ENCODE measurements around the gene FLII. TPM values are rescaled to one million over a fixed set of nuclear protein-coding genes. Genes with fewer than 3 reads are reported as not detected.

The FLII gene
- total RNA-seq, 5 donors from 2014 or later (not counting 1 experiment from before 2014, with no cell fraction given), result 257 to 389 (median 319) TPM

DNA sequence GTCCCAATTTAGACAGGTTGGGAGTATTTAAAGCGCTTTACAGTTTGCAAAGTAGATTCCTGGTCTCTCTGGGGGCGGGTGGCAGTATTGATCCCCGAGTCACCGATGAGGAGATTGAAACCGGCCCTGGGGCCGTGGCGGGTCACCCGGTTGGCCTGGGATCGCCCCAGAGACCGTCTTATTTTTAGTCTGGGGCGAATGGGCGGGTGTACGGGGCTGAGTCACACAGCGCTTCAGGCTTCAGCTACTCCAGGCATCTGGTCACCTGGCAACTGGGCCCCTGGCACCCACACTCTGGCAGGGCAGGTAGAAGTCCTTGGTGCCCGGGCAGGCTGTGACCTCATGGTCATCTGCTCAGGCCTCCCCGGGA is 2.6 kb upstream of the FLII start:
- peaks cover 15 to 18% of the 10 kb centered on the region in 2 donors for H3K36me3 ChIP-seq (ENCODE audit: control insufficient read depth in 2 of 2, extremely low read depth in 1 of 2, insufficient read depth in 1 of 2, low read length in 1 of 2)
- Mint-ChIP-seq H3K9me3 (no peaks in the 10 kb centered on the region), H3K27ac (peak overlapping the region; percentile 74 to 79), H3K27me3 (no peaks in the 10 kb centered on the region), H3K36me3 (peaks cover 8% of the 10 kb centered on the region), H3K4me3 (peak overlapping the region; percentile 74 to 98 (median 79)), H3K4me1 (peaks cover 31 to 47% (median 42%) of the 10 kb centered on the region in 3 donors)
- DNase-seq, result peak in 5 of 35 experiments; percentile 13 to 32 (median 25)
- peak overlapping the region; percentile 89 for H3K27ac ChIP-seq (ENCODE audit: low read length)
- POLR2A ChIA-PET, result no interaction called here
- peaks cover 17 to 57% of the 10 kb centered on the region in 2 experiments for H3K4me1 ChIP-seq (ENCODE audit: control insufficient read depth in 1 of 2, extremely low read depth in 1 of 2, insufficient read depth in 2 of 2, low read length in 2 of 2)
- H3K9me3 ChIP-seq, result no peaks in the 10 kb centered on the region
- CTCF ChIA-PET, result no interaction called here
- 9% methylated on average over 16 of the region's 16 CpGs for WGBS (ENCODE audit: insufficient coverage)
- H3K4me3 ChIP-seq (ENCODE audit: control insufficient read depth in 1 of 2, extremely low read depth in 1 of 2, low read length in 1 of 2), result peak overlapping the region; percentile 78 to 80
- H3K27me3 ChIP-seq (replicated peaks in 1 of 2; ENCODE audit: control insufficient read depth in 2 of 2, extremely low read depth in 1 of 2, insufficient read depth in 2 of 2, low read length in 1 of 2), result no peaks in the 10 kb centered on the region
- ATAC-seq (replicated peaks in 1 of 4), result no peak

- Histone ChIP-seq H3K27me3 (replicated peaks in 1 of 2; ENCODE audit: control insufficient read depth in 2 of 2, extremely low read depth in 1 of 2, insufficient read depth in 2 of 2, low read length in 1 of 2) (no peaks in the 10 kb centered on the region), H3K4me3 (ENCODE audit: control insufficient read depth in 1 of 2, extremely low read depth in 1 of 2, low read length in 1 of 2) (peak within 1 kb of the TSS; percentile 78 to 80), H3K9me3 (no peaks in the 10 kb centered on the region), H3K36me3 (ENCODE audit: control insufficient read depth in 2 of 2, extremely low read depth in 1 of 2, insufficient read depth in 1 of 2, low read length in 1 of 2) (peaks cover 20 to 24% of the 10 kb centered on the region in 2 donors), H3K27ac (ENCODE audit: low read length) (peak within 1 kb of the TSS; percentile 89), H3K4me1 (ENCODE audit: control insufficient read depth in 1 of 2, extremely low read depth in 1 of 2, insufficient read depth in 2 of 2, low read length in 2 of 2) (peaks cover 17 to 63% of the 10 kb centered on the region in 2 experiments)
- peak; percentile 89 to 91 (median 90) for ATAC-seq (replicated peaks in 1 of 4)
- DNase-seq, result peak; percentile 81 to 98 (median 92)
- Mint-ChIP-seq H3K36me3 (peaks cover 8% of the 10 kb centered on the region), H3K27ac (peak within 1 kb of the TSS; percentile 77 to 79), H3K27me3 (no peaks in the 10 kb centered on the region), H3K4me3 (peak within 1 kb of the TSS; percentile 74 to 98 (median 79)), H3K9me3 (no peaks in the 10 kb centered on the region), H3K4me1 (peaks cover 31 to 52% (median 47%) of the 10 kb centered on the region in 3 donors)
- ChIA-PET POLR2A (no interaction called here), CTCF (interaction anchor here in 1 of 2 donors (0.6 kb wide), 1 partner anchor 289 kb away, joined by 4 read pairs; no protein-coding TSS in a partner anchor)
- WGBS (ENCODE audit: insufficient coverage), result under 1% methylated on average over 69 of the region's 72 CpGs
These were observed 2.0 kb upstream of the FLII start, which contains the start of gene MIEF2 for GRCh38 chr17:18260332-18261145. MIEF2 (plus strand) TSS chr17:18260662; CDS start chr17:18262721, 2,059 bp downstream.

- H3K4me3 ChIP-seq (ENCODE audit: control insufficient read depth in 1 of 2, extremely low read depth in 1 of 2, low read length in 1 of 2), result peak overlapping the region; percentile 78 to 80
- 73% methylated on average over 18 of the region's 22 CpGs for WGBS (ENCODE audit: insufficient coverage)
- DNase-seq, result no peak
- peaks cover 14% of the 10 kb centered on the region for H3K36me3 Mint-ChIP-seq
- no peaks in the 10 kb centered on the region for H3K27me3 ChIP-seq (replicated peaks in 1 of 2; ENCODE audit: control insufficient read depth in 2 of 2, extremely low read depth in 1 of 2, insufficient read depth in 2 of 2, low read length in 1 of 2)
- H3K4me1 ChIP-seq (ENCODE audit: control insufficient read depth in 1 of 2, extremely low read depth in 1 of 2, insufficient read depth in 2 of 2, low read length in 2 of 2), result peaks cover 17 to 64% of the 10 kb centered on the region in 2 experiments
- H3K4me3 Mint-ChIP-seq, result peak overlapping the region; percentile 74 to 98 (median 79)
- peak in 1 of 4 experiments; percentile 0 for ATAC-seq (replicated peaks in 1 of 4)
- ChIA-PET CTCF (interaction anchor here in 1 of 2 donors (0.6 kb wide), 1 partner anchor 289 kb away, joined by 4 read pairs; no protein-coding TSS in a partner anchor), POLR2A (interaction anchor here in 1 of 2 donors (0.8 kb wide), 1 partner anchor 10 kb away, joined by 3 read pairs; no protein-coding TSS in a partner anchor)
- no peaks in the 10 kb centered on the region for H3K27me3 Mint-ChIP-seq
- peak overlapping the region; percentile 77 to 79 for H3K27ac Mint-ChIP-seq
- peaks cover 31 to 52% (median 48%) of the 10 kb centered on the region in 3 donors for H3K4me1 Mint-ChIP-seq
- H3K36me3 ChIP-seq (ENCODE audit: control insufficient read depth in 2 of 2, extremely low read depth in 1 of 2, insufficient read depth in 1 of 2, low read length in 1 of 2), result peaks cover 25 to 28% of the 10 kb centered on the region in 2 donors
- peak overlapping the region; percentile 89 for H3K27ac ChIP-seq (ENCODE audit: low read length)
- H3K9me3 ChIP-seq, result no peaks in the 10 kb centered on the region
- H3K9me3 Mint-ChIP-seq, result no peaks in the 10 kb centered on the region
These were observed 1.2 kb upstream of the FLII start for GRCh38 chr17:18259621-18260331.

GRCh38 chr17:18257982-18258355 is 569 bp downstream of the FLII start:
- 0% methylated on average over 14 of the region's 16 CpGs for WGBS (ENCODE audit: insufficient coverage)
- H3K4me3 ChIP-seq (ENCODE audit: control insufficient read depth in 1 of 2, extremely low read depth in 1 of 2, low read length in 1 of 2), result peak overlapping the region; percentile 74 to 80
- peaks cover 31 to 50% (median 46%) of the 10 kb centered on the region in 3 donors for H3K4me1 Mint-ChIP-seq
- ChIA-PET POLR2A (no interaction called here), CTCF (no interaction called here)
- no peaks in the 10 kb centered on the region for H3K27me3 ChIP-seq (replicated peaks in 1 of 2; ENCODE audit: control insufficient read depth in 2 of 2, extremely low read depth in 1 of 2, insufficient read depth in 2 of 2, low read length in 1 of 2)
- H3K4me3 Mint-ChIP-seq, result peak overlapping the region; percentile 95 to 98 (median 98)
- H3K27ac Mint-ChIP-seq, result peak overlapping the region; percentile 89 to 92
- H3K27ac ChIP-seq (ENCODE audit: low read length), result peak overlapping the region; percentile 45
- H3K36me3 ChIP-seq (ENCODE audit: control insufficient read depth in 2 of 2, extremely low read depth in 1 of 2, insufficient read depth in 1 of 2, low read length in 1 of 2), result peaks cover 16 to 34% of the 10 kb centered on the region in 2 donors
- no peaks in the 10 kb centered on the region for H3K9me3 ChIP-seq
- DNase-seq (peak in 31 of 35 experiments; percentile 17 to 66 (median 34)), ATAC-seq (replicated peaks in 1 of 4) (peak; percentile 12 to 34 (median 27))
- H3K9me3 Mint-ChIP-seq, result no peaks in the 10 kb centered on the region
- H3K27me3 Mint-ChIP-seq, result no peaks in the 10 kb centered on the region
- H3K36me3 Mint-ChIP-seq, result peaks cover 15% of the 10 kb centered on the region
- H3K4me1 ChIP-seq (ENCODE audit: control insufficient read depth in 1 of 2, extremely low read depth in 1 of 2, insufficient read depth in 2 of 2, low read length in 2 of 2), result peaks cover 17 to 64% of the 10 kb centered on the region in 2 experiments

- H3K4me3 Mint-ChIP-seq, result peak overlapping the region; percentile 95 to 98 (median 98)
- ATAC-seq (replicated peaks in 1 of 4) (no peak), DNase-seq (peak in 5 of 35 experiments; percentile 15 to 38 (median 18))
- peak overlapping the region; percentile 45 for H3K27ac ChIP-seq (ENCODE audit: low read length)
- H3K4me3 ChIP-seq (ENCODE audit: control insufficient read depth in 1 of 2, extremely low read depth in 1 of 2, low read length in 1 of 2), result peak overlapping the region; percentile 74 to 80
- 14% methylated on average over 12 of the region's 18 CpGs for WGBS (ENCODE audit: insufficient coverage)
- no peaks in the 10 kb centered on the region for H3K27me3 ChIP-seq (replicated peaks in 1 of 2; ENCODE audit: control insufficient read depth in 2 of 2, extremely low read depth in 1 of 2, insufficient read depth in 2 of 2, low read length in 1 of 2)
- peaks cover 16 to 39% of the 10 kb centered on the region in 2 donors for H3K36me3 ChIP-seq (ENCODE audit: control insufficient read depth in 2 of 2, extremely low read depth in 1 of 2, insufficient read depth in 1 of 2, low read length in 1 of 2)
- ChIA-PET CTCF (no interaction called here), POLR2A (no interaction called here)
- peak overlapping the region; percentile 89 to 92 for H3K27ac Mint-ChIP-seq
- peaks cover 31 to 48% (median 44%) of the 10 kb centered on the region in 3 donors for H3K4me1 Mint-ChIP-seq
- peaks cover 17 to 59% of the 10 kb centered on the region in 2 experiments for H3K4me1 ChIP-seq (ENCODE audit: control insufficient read depth in 1 of 2, extremely low read depth in 1 of 2, insufficient read depth in 2 of 2, low read length in 2 of 2)
- H3K9me3 Mint-ChIP-seq, result no peaks in the 10 kb centered on the region
- peaks cover 15% of the 10 kb centered on the region for H3K36me3 Mint-ChIP-seq
- no peaks in the 10 kb centered on the region for H3K27me3 Mint-ChIP-seq
- no peaks in the 10 kb centered on the region for H3K9me3 ChIP-seq
These were observed 1.1 kb downstream of the FLII start for GRCh38 chr17:18257268-18257981.
